Forelimb muscle (tissue), 1 donor: ENCODE data around the gene TUBB3. TPM values are rescaled to one million over a fixed set of nuclear protein-coding genes. Genes with fewer than 3 reads are reported as not detected.
"Not testable (repeated sequence)": the region's sequence is repeated elsewhere in the genome, so short reads cannot be mapped to it uniquely, and the experiment has no call there.

Source experiments
- DNase-seq: peaks from one replicate; pipeline ENCODE4 v3.0.0-alpha.2; 2013; ENCODE audit warnings: low read depth
- polyA plus RNA-seq: library from polyadenylated mRNA; unstranded; fragments of 120-200 nt; gene quantifications from one replicate; pipeline ENCODE4 v1.2.1, GENCODE V29; 2013; ENCODE audit not compliant: insufficient read length

Gene TUBB3
- 6.1 TPM for polyA plus RNA-seq

GRCh38 chr16:89922884-89923639 lies at the start of gene TUBB3:
TSS of gene TUBB3 (plus strand) at chr16:89923342. CDS start at chr16:89923402, 60 bp downstream.
- DNase-seq: no peak

GRCh38 chr16:89873972-89874689 lies 49.0 kb upstream of the TUBB3 start:
- DNase-seq: peak; percentile 64

GRCh38 chr16:89879123-89879522 lies 44.0 kb upstream of the TUBB3 start:
- not testable (repeated sequence) for DNase-seq

GRCh38 chr16:89880477-89881367 lies 42.4 kb upstream of the TUBB3 start:
- DNase-seq: no peak

- DNase-seq: no peak
These were observed 41.8 kb upstream of the TUBB3 start for GRCh38 chr16:89881368-89881730.

GRCh38 chr16:89883346-89884040 lies 39.6 kb upstream of the TUBB3 start:
- no peak for DNase-seq

- no peak for DNase-seq
These were observed 39.1 kb upstream of the TUBB3 start for GRCh38 chr16:89884041-89884421.

- no peak for DNase-seq
These were observed 35.9 kb upstream of the TUBB3 start for GRCh38 chr16:89887243-89887642.

- DNase-seq: no peak
These were observed 32.9 kb upstream of the TUBB3 start for GRCh38 chr16:89890200-89890599.

GRCh38 chr16:89890886-89891657 lies 32.1 kb upstream of the TUBB3 start:
- no peak for DNase-seq

GRCh38 chr16:89892055-89892630 lies 31.0 kb upstream of the TUBB3 start:
- no peak for DNase-seq

- DNase-seq: no peak
These were observed 30.5 kb upstream of the TUBB3 start for GRCh38 chr16:89892635-89893034.

- DNase-seq: no peak
These were observed 29.2 kb upstream of the TUBB3 start for GRCh38 chr16:89893642-89894548.

- DNase-seq: no peak
These were observed 27.5 kb upstream of the TUBB3 start for GRCh38 chr16:89895482-89896250.

- DNase-seq: no peak
These were observed 25.9 kb upstream of the TUBB3 start for GRCh38 chr16:89897204-89897603.

- DNase-seq: no peak
These were observed 24.8 kb upstream of the TUBB3 start for GRCh38 chr16:89898201-89898967.

GRCh38 chr16:89899879-89900481 lies 23.2 kb upstream of the TUBB3 start:
- DNase-seq: no peak
